Right atrium auricular region (tissue), 2 donors: ENCODE data around the gene SH3GL2. TPM values are rescaled to one million over a fixed set of nuclear protein-coding genes. Genes with fewer than 3 reads are reported as not detected.

Source experiments
- DNase-seq: peaks from one replicate; pipeline ENCODE4 v3.0.0-alpha.2; 2019; ENCODE audit warnings: low spot score
- H3K27ac ChIP-seq, 2 donors: fragments of 200-600 bp; sonication (generic); 1 replicate in 1 of 2; 2 replicates in 1 of 2; pipeline ENCODE4 v1.5.1; 2016 to 2019
- H3K27me3 ChIP-seq, 2 donors: fragments of 200-600 bp; sonication (generic); one replicate each; pipeline versions ENCODE4 v1.5.1 to v1.6.0; 2017 to 2019
- H3K36me3 ChIP-seq: fragments of 200-600 bp; sonication (generic); one replicate; pipeline ENCODE4 v1.5.1; 2016
- H3K4me1 ChIP-seq, 2 donors: fragments of 200-600 bp; sonication (generic); one replicate each; pipeline versions ENCODE4 v1.5.1 to v1.6.0; 2017 to 2019
- H3K4me3 ChIP-seq, 2 donors: fragments of 200-600 bp; sonication (generic); 1 replicate in 1 of 2; 2 replicates in 1 of 2; pipeline ENCODE4 v1.5.1; 2017 to 2019; ENCODE audit warnings: mild to moderate bottlenecking in 1 of 2, moderate library complexity in 1 of 2
- H3K9me3 ChIP-seq, 2 donors: fragments of 200-600 bp; sonication (generic); one replicate each; pipeline ENCODE4 v1.5.1; 2019
- total RNA-seq, 2 donors: library from RNA; depleted of rRNA; stranded (reverse); fragments of >200 nt; gene quantifications; one replicate each; pipeline ENCODE4 v1.1.0, GENCODE V29; 2016
- TF ChIP-seq, protein P1 (sequence below), 2 donors: fragments of 200-600 bp; sonication (generic); IDR thresholded peaks; one replicate each; pipeline ENCODE4 v1.5.1; 2019; ENCODE audit warnings: antibody characterized with exemption in 2 of 2

The SH3GL2 gene
- total RNA-seq, 2 donors from 2014 or later, result 0.28 TPM; not detected in 1

DNA sequence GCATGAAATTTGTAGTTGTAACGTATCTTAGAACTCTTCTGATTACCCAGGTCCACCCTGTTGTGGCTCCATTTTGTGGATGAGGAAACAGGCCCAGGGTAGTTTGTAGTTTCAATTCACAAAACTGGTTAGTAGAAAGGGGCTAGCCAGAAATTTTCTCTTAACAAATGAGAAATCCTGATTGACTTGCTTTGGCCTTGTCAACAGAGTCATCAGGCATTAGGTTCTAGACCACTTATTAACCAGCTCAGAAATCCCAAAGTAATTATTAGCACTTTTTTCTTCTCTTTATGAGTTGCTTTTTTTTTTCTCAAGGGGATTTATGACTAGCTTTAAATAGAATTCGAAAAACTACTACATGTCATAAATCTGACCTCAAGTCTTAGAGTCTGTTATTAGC, 160.2 kb downstream of the SH3GL2 start:
- Histone ChIP-seq H3K4me3 (no peak overlapping the region), H3K4me1 (no peaks in the 10 kb centered on the region), H3K9me3 (no peaks in the 10 kb centered on the region), H3K36me3 (no peaks in the 10 kb centered on the region), H3K27ac (no peak overlapping the region), H3K27me3 (no peaks in the 10 kb centered on the region)
- TF ChIP-seq, protein P1, sequence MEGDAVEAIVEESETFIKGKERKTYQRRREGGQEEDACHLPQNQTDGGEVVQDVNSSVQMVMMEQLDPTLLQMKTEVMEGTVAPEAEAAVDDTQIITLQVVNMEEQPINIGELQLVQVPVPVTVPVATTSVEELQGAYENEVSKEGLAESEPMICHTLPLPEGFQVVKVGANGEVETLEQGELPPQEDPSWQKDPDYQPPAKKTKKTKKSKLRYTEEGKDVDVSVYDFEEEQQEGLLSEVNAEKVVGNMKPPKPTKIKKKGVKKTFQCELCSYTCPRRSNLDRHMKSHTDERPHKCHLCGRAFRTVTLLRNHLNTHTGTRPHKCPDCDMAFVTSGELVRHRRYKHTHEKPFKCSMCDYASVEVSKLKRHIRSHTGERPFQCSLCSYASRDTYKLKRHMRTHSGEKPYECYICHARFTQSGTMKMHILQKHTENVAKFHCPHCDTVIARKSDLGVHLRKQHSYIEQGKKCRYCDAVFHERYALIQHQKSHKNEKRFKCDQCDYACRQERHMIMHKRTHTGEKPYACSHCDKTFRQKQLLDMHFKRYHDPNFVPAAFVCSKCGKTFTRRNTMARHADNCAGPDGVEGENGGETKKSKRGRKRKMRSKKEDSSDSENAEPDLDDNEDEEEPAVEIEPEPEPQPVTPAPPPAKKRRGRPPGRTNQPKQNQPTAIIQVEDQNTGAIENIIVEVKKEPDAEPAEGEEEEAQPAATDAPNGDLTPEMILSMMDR (IDR thresholded peaks at IDR 0.05), result no peak
- DNase-seq, result no peak

- H3K9me3 ChIP-seq, result no peaks in the 10 kb centered on the region
- TF ChIP-seq, protein P1 (IDR thresholded peaks at IDR 0.05), result no peak
Observed at GRCh38 chr9:17739736-17740135, 160.9 kb downstream of the SH3GL2 start.

DNA sequence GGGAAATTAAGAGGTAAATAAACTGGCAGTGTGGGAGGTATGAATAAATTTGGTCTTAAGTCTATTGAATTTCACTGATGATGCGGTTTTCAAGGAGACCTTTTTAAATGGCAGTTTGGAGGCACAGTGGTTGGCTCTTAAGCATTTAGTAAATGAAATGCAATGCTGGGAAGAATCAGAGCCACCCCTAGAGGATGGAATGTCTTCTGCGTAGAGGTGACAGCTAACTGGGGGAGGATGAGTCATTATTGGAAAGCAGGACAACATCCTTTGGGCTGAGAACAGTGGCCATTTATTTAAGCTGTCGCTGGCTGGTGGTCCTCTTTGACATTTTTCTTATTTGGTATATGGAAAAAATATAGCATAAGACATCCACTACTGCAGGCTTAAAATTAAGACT, 163.2 kb downstream of the SH3GL2 start:
- no peaks in the 10 kb centered on the region for H3K4me1 ChIP-seq
- TF ChIP-seq, protein P1 (IDR thresholded peaks at IDR 0.05), result no peak
- H3K27me3 ChIP-seq, result no peaks in the 10 kb centered on the region
- no peak overlapping the region for H3K4me3 ChIP-seq
- no peaks in the 10 kb centered on the region for H3K36me3 ChIP-seq
- no peak for DNase-seq
- no peak overlapping the region for H3K27ac ChIP-seq
- no peaks in the 10 kb centered on the region for H3K9me3 ChIP-seq

More at GRCh38 chr9:17739736-17740135, 160.9 kb downstream of the SH3GL2 start:
- H3K4me1 ChIP-seq, result no peaks in the 10 kb centered on the region
- no peak overlapping the region for H3K27ac ChIP-seq
- H3K27me3 ChIP-seq, result no peaks in the 10 kb centered on the region
- no peaks in the 10 kb centered on the region for H3K36me3 ChIP-seq
- DNase-seq, result no peak
- H3K4me3 ChIP-seq, result no peak overlapping the region

DNA sequence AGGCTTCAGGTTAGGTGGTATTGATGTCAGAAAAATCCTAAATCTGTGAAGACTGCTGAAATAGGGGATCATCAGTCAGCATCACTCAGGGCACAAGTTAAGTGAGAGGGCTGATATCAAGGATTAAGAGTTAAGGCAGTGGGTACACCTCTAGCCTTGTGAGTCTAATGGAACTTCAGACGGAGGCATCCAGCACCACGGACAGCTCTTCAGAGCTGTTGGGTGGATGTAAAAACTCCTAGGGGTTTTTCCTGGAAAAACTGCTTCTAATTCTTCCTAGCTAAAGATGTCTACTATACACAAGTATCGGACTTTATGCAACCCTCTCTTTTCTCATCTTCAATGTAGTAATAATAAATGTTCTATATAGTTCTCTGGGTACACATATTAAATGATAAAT, 165.9 kb downstream of the SH3GL2 start:
- no peak for DNase-seq
- Histone ChIP-seq H3K9me3 (no peaks in the 10 kb centered on the region), H3K36me3 (no peaks in the 10 kb centered on the region), H3K4me1 (no peaks in the 10 kb centered on the region), H3K4me3 (no peak overlapping the region), H3K27me3 (no peaks in the 10 kb centered on the region), H3K27ac (no peak overlapping the region)
- TF ChIP-seq, protein P1 (IDR thresholded peaks at IDR 0.05), result no peak

DNA sequence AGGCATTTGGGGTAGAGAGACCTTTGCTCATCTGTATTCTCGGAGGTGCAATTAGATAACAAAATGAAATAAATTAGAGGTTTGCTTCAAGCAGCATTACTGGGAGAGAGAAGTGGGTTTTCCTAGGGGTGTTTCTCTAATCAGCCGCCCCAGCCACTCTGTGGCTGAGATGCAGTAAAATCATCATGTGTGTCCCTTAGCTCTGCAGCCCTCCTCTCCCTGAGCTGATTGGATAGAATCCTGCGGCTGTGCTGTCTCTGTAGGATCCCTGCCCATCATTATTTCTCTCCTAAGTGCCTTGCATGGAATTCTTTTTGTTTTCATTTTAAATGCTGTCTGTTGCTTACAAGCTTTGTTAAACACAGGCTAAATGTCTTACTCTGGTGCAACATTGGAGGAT, 171.4 kb downstream of the SH3GL2 start:
- no peaks in the 10 kb centered on the region for H3K4me1 ChIP-seq
- no peaks in the 10 kb centered on the region for H3K27me3 ChIP-seq
- TF ChIP-seq, protein P1 (IDR thresholded peaks at IDR 0.05), result no peak
- H3K4me3 ChIP-seq, result no peak overlapping the region
- no peaks in the 10 kb centered on the region for H3K9me3 ChIP-seq
- H3K36me3 ChIP-seq, result no peaks in the 10 kb centered on the region
- no peak for DNase-seq
- no peak overlapping the region for H3K27ac ChIP-seq

GRCh38 chr9:17751486-17751885, 172.6 kb downstream of the SH3GL2 start:
- TF ChIP-seq, protein P1 (IDR thresholded peaks at IDR 0.05), result no peak
- DNase-seq, result no peak
- Histone ChIP-seq H3K27me3 (no peaks in the 10 kb centered on the region), H3K36me3 (no peaks in the 10 kb centered on the region), H3K9me3 (no peaks in the 10 kb centered on the region), H3K27ac (no peak overlapping the region), H3K4me3 (no peak overlapping the region), H3K4me1 (no peaks in the 10 kb centered on the region)
